Measurements from ENCODE around the gene RAD51B.
A peak's percentile ranks its signal among the peaks of the same experiment; 100 is the strongest.

Gene RAD51B

GRCh38 chr14:68241862-68242487, 422.4 kb downstream of the RAD51B start:
- no peak for TF ChIP-seq CTCF (IDR thresholded peaks at IDR 0.05; ENCODE audit: low read depth, low read length)
- no peak for DNase-seq (ENCODE audit: low read depth in 2 of 2)
- H3K4me3 ChIP-seq (replicated peaks in 1 of 2; ENCODE audit: low read depth in 2 of 2, low read length in 2 of 2): no peak overlapping the region

- DNase-seq (ENCODE audit: low read depth in 2 of 2): no peak
- no peak for TF ChIP-seq CTCF (IDR thresholded peaks at IDR 0.05; ENCODE audit: low read depth, low read length)
- no peak overlapping the region for H3K4me3 ChIP-seq (replicated peaks in 1 of 2; ENCODE audit: low read depth in 2 of 2, low read length in 2 of 2)
Observed at GRCh38 chr14:68243450-68244010, 424.0 kb downstream of the RAD51B start.

- peak; percentile 29 to 41 for DNase-seq (ENCODE audit: low read depth in 2 of 2)
- TF ChIP-seq CTCF (IDR thresholded peaks at IDR 0.05; ENCODE audit: low read depth, low read length): no peak
- no peak overlapping the region for H3K4me3 ChIP-seq (replicated peaks in 1 of 2; ENCODE audit: low read depth in 2 of 2, low read length in 2 of 2)
Observed at GRCh38 chr14:68244262-68244980, 424.8 kb downstream of the RAD51B start.

- no peak for TF ChIP-seq CTCF (IDR thresholded peaks at IDR 0.05; ENCODE audit: low read depth, low read length)
- no peak overlapping the region for H3K4me3 ChIP-seq (replicated peaks in 1 of 2; ENCODE audit: low read depth in 2 of 2, low read length in 2 of 2)
- DNase-seq (ENCODE audit: low read depth in 2 of 2): peak; percentile 65 to 91
Observed at GRCh38 chr14:68245146-68246073, 425.8 kb downstream of the RAD51B start.

DNA sequence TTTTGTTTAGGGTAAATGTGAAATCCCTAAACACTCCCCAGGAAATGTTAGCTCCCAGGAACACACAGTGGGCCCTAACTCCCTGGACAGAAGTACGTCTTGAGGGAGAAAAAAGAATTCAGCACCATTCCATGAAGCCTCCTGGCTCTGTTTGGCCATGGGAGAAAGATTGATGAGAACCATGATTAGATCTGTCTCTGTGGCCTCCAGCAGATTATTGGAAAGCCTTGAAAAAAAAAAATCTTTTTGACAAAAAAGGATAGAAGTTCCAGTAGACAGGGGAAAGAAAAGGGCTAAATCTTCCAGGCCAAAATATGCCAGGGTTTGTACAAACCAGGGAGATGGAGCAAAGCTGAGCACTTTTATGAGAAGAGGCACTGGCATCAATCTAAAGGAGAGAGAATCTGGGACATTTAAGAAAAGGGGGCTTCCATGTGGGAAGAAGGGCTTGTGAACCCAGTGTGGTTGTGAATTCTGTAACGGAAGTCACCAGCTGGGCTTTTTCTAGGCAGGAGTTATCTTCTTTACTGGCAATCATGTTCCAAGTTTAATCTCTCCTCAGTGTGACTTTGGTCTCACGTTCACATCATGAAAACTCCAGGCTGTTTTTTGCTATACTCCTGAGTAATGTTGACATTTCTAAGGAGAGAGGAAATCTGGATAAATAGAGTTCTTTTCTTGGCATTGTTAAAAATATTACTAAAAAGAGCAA, 426.7 kb downstream of the RAD51B start:
- no peak for TF ChIP-seq CTCF (IDR thresholded peaks at IDR 0.05; ENCODE audit: low read depth, low read length)
- peak in 1 of 2 donors; percentile 73 for DNase-seq (ENCODE audit: low read depth in 2 of 2)
- no peak overlapping the region for H3K4me3 ChIP-seq (replicated peaks in 1 of 2; ENCODE audit: low read depth in 2 of 2, low read length in 2 of 2)

GRCh38 chr14:68246786-68247105, 427.2 kb downstream of the RAD51B start:
- H3K4me3 ChIP-seq (replicated peaks in 1 of 2; ENCODE audit: low read depth in 2 of 2, low read length in 2 of 2): no peak overlapping the region
- DNase-seq (ENCODE audit: low read depth in 2 of 2): no peak
- TF ChIP-seq CTCF (IDR thresholded peaks at IDR 0.05; ENCODE audit: low read depth, low read length): no peak

Data from cardiac fibroblast (primary cell).